ENCODE data around the gene ACTR2.
"Not testable (repeated sequence)": the region's sequence is repeated elsewhere in the genome, so short reads cannot be mapped to it uniquely, and the experiment has no call there.

Gene ACTR2

GRCh38 chr2:65221275-65221674 lies 6.4 kb upstream of the ACTR2 start:
- H3K4me3 ChIP-seq (ENCODE audit: low read depth, low read length); DNase-seq (ENCODE audit: low read depth): not testable (repeated sequence)

DNA sequence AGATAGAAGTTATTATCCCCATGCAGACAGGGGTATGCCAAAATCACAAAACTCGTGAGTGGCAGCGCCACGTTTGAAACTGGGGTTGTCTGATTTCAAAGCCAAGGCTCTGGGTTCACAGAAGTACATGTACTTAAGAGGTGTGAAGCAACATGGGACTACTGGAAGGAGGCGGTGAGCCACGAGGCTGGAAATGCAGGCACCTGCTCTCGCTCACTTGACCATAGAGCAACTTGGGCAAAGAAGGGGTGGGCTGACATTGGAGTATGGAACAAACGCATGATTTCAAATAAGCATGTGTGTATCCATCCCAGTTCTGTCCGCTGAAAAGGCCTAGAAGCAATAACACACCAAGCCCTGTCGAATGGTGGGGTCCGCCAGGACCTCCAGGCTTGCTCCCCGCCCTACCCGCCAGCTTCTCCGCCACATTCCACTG lies 593 bp upstream of the ACTR2 start:
- H3K4me3 ChIP-seq (ENCODE audit: low read depth, low read length): peak overlapping the region; percentile 69
- DNase-seq (ENCODE audit: low read depth): no peak

DNA sequence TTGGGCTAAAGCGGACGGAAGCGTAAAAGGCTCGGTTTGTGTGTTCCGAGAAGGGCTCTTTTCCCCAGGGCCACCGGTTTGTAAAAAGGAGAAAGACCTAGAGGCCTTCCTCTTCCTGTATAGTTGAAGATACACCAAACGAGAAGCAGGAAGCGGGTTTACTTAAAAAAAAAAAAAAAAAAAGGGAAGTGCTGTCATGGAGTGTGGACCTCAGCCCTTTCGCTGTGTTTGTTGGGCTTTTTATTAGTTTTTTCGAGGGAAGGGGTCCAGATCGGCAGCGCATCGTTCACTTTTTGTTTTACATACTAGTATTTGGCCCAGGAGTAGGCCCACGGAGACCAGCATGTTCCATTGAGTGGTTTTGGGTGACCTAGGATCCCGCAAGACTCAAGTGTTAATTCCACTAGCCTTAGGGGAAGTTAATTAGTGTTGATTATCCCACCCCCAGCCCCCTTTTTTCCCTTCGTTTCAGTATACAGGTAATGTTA lies 676 bp downstream of the ACTR2 start:
- DNase-seq (ENCODE audit: low read depth): no peak
- H3K4me3 ChIP-seq (ENCODE audit: low read depth, low read length): peak overlapping the region; percentile 69

GRCh38 chr2:65231121-65231520 lies 3.5 kb downstream of the ACTR2 start:
- H3K4me3 ChIP-seq (ENCODE audit: low read depth, low read length): no peak overlapping the region
- no peak for DNase-seq (ENCODE audit: low read depth)

DNA sequence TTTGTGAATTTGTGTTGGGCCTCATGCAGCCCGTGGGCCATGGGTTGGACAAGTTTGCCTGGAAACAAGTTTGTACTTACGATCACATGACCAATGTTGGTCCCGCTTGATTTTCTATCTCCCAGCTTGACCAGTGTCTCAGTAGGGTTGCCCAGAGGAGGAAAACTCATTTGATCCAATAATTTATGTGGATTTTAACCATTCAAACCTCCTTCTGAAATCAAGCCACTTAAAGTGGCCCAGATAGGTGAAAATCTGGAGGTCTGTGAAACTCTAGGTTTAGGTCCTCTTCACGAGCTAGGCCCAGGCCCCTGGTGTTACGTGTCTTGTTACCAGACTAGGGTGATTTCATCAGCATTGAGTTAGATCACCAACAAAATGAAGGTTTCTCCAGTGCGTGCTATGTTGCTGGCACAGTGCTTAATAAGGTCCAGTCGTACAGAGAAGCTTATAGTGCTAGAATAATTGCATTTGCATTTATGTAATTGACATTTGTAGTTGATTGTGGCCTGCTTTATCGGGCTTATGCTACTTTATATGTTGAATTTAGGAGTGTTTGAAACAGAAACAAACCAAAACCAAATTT lies 4.4 kb downstream of the ACTR2 start:
- no peak overlapping the region for H3K4me3 ChIP-seq (ENCODE audit: low read depth, low read length)
- peak; percentile 36 for DNase-seq (ENCODE audit: low read depth)

- DNase-seq (ENCODE audit: low read depth): peak; percentile 27
Observed at GRCh38 chr2:65232636-65233035, 5.0 kb downstream of the ACTR2 start.

DNA sequence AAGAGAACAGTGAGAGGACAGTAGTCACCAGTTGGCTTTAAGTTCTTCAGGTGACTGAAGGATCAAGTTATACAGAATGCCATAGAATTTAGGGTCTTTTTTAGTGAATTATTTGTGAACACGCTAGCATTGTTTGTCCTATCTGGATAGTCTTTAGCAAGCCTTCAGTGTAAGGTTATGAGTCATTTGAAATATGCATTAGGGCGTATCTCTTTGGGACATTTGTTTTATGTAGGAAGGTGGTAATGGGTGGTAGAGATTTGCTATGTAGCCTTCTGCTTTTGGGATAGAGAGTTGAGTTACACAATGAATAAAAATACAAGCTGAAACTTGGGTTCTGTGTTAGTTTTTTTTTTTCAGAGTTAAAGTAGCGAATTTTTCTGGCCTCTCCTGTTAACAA lies 13.0 kb downstream of the ACTR2 start:
- no peak for DNase-seq (ENCODE audit: low read depth)
- H3K4me3 ChIP-seq (ENCODE audit: low read depth, low read length): no peak overlapping the region

More at GRCh38 chr2:65232636-65233035, 5.0 kb downstream of the ACTR2 start:
- H3K4me3 ChIP-seq (ENCODE audit: low read depth, low read length): no peak overlapping the region

- not testable (repeated sequence) for DNase-seq (ENCODE audit: low read depth); H3K4me3 ChIP-seq (ENCODE audit: low read depth, low read length)
Observed at GRCh38 chr2:65244452-65244851, 16.8 kb downstream of the ACTR2 start.

DNA sequence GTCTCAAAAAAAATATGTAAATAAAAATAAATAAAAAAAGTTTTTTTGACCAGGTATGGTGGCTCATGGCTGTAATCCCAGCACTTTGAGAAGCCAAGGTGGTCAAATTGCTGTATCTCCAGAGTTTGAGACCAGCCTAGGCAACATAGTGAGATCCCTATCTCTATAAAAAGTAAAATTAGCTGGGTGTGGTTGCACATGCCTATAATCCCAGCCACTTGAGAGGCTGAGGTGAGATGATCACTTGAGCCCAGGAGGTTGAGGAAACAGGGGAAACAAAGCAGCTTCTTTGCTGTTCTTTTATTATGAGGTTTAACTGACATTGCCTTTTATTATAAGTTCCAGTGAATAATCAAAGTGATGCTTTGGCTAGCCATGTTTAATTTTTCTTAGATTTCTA lies 25.0 kb downstream of the ACTR2 start:
- H3K4me3 ChIP-seq (ENCODE audit: low read depth, low read length): no peak overlapping the region
- no peak for DNase-seq (ENCODE audit: low read depth)

- DNase-seq (ENCODE audit: low read depth): no peak
- no peak overlapping the region for H3K4me3 ChIP-seq (ENCODE audit: low read depth, low read length)
Observed at GRCh38 chr2:65255356-65255755, 27.7 kb downstream of the ACTR2 start.

DNA sequence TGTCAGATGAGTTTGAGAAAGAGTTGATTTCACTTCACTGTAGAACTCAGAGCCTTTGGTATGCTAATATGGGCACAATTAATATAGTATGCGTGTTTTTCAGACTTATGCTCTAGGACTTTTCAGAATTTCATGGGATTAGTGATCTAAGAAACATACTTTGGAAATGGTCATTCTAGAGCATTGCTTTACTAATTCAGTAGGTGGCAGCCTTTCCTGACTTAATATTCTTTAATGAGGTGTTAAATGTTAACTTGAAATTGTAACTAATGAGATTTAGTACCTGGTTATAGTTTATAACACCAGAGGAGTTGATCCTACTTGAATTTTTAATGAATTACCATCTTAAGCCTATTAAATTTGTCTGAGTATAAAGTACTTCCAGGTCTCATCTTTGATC lies 28.4 kb downstream of the ACTR2 start:
- no peak overlapping the region for H3K4me3 ChIP-seq (ENCODE audit: low read depth, low read length)
- DNase-seq (ENCODE audit: low read depth): no peak

DNA sequence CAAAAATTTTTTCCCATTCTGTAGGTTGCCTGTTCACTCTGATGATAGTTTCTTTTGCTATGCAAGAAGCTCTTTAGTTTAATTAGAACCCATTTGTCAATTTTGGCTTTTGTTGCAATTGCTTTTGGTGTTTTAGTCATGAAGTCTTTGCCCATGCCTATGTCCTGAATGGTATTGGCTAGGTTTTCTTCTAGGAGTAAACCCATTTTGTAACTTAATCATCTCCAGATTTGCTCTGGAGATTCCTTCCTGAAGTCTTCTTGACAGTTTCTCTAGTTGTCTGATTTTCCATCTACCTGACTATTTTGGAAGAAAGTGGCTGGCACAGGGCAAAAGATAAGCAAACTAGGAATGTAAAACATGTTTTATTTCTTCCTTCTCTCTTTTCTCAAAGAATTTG lies 30.2 kb downstream of the ACTR2 start:
- not testable (repeated sequence) for DNase-seq (ENCODE audit: low read depth); H3K4me3 ChIP-seq (ENCODE audit: low read depth, low read length)

GRCh38 chr2:65261676-65262075 lies 34.0 kb downstream of the ACTR2 start:
- DNase-seq (ENCODE audit: low read depth): no peak
- no peak overlapping the region for H3K4me3 ChIP-seq (ENCODE audit: low read depth, low read length)

DNA sequence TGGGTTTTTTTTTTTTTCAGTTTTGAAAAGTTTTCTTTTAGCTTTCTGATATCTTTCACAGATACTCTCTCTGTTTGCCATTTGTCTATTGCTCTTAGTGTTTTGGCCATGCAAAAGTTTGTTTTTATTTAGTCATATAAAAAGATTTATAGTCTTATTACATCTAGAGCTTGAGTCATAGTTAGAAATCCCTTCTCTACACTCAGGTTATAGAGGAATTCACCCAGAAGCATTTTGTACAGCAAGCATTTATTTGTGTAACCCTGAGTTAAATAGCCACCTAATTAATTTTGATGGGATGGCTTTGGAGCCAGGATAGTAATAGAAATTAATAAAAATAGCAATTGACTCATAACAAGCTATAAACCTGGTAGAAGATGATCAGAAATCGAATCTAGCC lies 35.6 kb downstream of the ACTR2 start:
- H3K4me3 ChIP-seq (ENCODE audit: low read depth, low read length): no peak overlapping the region
- no peak for DNase-seq (ENCODE audit: low read depth)

DNA sequence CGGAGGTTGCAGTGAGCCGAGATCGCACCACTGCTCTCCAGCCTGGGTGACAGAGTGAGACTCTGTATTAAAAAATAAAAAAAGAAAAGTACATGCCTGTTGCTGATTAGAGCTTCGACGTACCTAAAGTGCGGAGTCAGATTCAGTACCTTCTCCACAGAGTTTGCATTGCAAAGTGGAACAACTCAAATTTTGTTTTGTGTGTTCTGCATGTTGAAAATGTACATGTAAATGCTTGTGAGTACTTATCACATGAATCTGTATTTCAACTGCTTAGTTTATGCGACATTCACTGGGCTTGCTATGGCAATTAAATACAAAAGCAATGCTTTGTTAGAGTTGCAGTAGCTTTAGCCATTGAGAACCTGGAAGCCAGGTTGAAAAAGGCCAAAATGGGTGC lies 36.4 kb downstream of the ACTR2 start:
- no peak overlapping the region for H3K4me3 ChIP-seq (ENCODE audit: low read depth, low read length)
- no peak for DNase-seq (ENCODE audit: low read depth)

- no peak overlapping the region for H3K4me3 ChIP-seq (ENCODE audit: low read depth, low read length)
- peak; percentile 57 for DNase-seq (ENCODE audit: low read depth)
Observed at GRCh38 chr2:65264821-65265670, 37.4 kb downstream of the ACTR2 start.

- no peak overlapping the region for H3K4me3 ChIP-seq (ENCODE audit: low read depth, low read length)
- DNase-seq (ENCODE audit: low read depth): no peak
Observed at GRCh38 chr2:65265671-65266045, 38.0 kb downstream of the ACTR2 start.

DNA sequence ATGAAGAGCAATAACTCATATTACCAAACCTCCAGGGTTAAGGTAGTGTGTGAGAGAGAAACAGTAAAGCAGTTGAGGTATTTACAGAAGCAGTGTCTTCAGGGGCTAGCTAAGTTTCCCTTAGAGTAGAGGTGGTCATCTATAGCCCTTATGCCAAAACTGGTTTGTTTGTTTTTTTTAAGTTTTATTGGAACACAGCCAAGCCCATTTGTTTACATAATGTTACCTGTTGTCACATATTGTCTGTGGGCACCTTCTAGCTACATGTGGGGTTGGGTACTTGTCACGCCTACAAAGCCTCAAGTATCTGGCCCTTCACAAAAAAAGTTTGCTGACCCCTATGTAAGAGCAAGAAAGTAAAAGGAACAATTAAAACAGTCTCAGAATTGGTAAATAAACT lies 39.4 kb downstream of the ACTR2 start:
- no peak for DNase-seq (ENCODE audit: low read depth)

GRCh38 chr2:65268957-65269356 lies 41.3 kb downstream of the ACTR2 start:
- no peak for DNase-seq (ENCODE audit: low read depth)
- H3K4me3 ChIP-seq (ENCODE audit: low read depth, low read length): no peak overlapping the region

More for the DNA sequence above, 39.4 kb downstream of the ACTR2 start:
- no peak overlapping the region for H3K4me3 ChIP-seq (ENCODE audit: low read depth, low read length)

GRCh38 chr2:65273344-65273743 lies 45.7 kb downstream of the ACTR2 start:
- no peak for DNase-seq (ENCODE audit: low read depth)
- H3K4me3 ChIP-seq (ENCODE audit: low read depth, low read length): no peak overlapping the region

Data from skeletal muscle cell (primary cell).